ENCODE data around the gene TNFRSF19.

Gene TNFRSF19

GRCh38 chr13:23710366-23710765 is 140.2 kb downstream of the TNFRSF19 start:
- no peak overlapping the region for H3K9ac ChIP-seq (ENCODE audit: low read depth, low read length, poor library complexity)
- H3K36me3 ChIP-seq (replicated peaks in 1 of 2; ENCODE audit: control insufficient read depth in 2 of 2, insufficient read depth in 2 of 2, low read length in 2 of 2), result no peaks in the 10 kb centered on the region
- no peak for DNase-seq (ENCODE audit: low spot score)
- peaks cover 0 to 2% of the 10 kb centered on the region in 2 donors for H3K9me3 ChIP-seq (replicated peaks in 1 of 2; ENCODE audit: control insufficient read depth in 2 of 2, insufficient read depth in 1 of 2, low read depth in 1 of 2, low read length in 2 of 2)
- no peak overlapping the region for H2BK15ac ChIP-seq (ENCODE audit: low read length)
- no peak overlapping the region for H2BK120ac ChIP-seq (ENCODE audit: low read depth, low read length)
- H3K18ac ChIP-seq (ENCODE audit: low read length), result no peak overlapping the region
- H3K27ac ChIP-seq (replicated peaks; ENCODE audit: low read length), result no peak overlapping the region
- no peak overlapping the region for H3K14ac ChIP-seq (ENCODE audit: low read length)
- H3K79me1 ChIP-seq (ENCODE audit: low read depth, low read length), result no peaks in the 10 kb centered on the region
- H3K4me3 ChIP-seq (ENCODE audit: low read length in 2 of 2), result no peak overlapping the region
- H2BK12ac ChIP-seq (ENCODE audit: low read length), result no peak overlapping the region
- H3K23ac ChIP-seq (ENCODE audit: low read depth, low read length, poor library complexity), result no peak overlapping the region
- no peak overlapping the region for H4K8ac ChIP-seq (ENCODE audit: low read depth, low read length)
- WGBS, 2 donors (ENCODE audit: extremely low coverage in 2 of 2, insufficient read length in 2 of 2, insufficient replicate concordance in 1 of 2), result no CpG with 5 or more reads among the region's 1 CpG
- H3K4me2 ChIP-seq (ENCODE audit: insufficient read depth, low read length, poor library complexity, severe bottlenecking), result no peak overlapping the region
- no peak overlapping the region for H2AK5ac ChIP-seq (ENCODE audit: low read depth, low read length)
- no peak overlapping the region for H3K4ac ChIP-seq (ENCODE audit: low read length)
- H3K27me3 ChIP-seq (ENCODE audit: control insufficient read depth in 3 of 3, insufficient read depth in 3 of 3, low read depth in 1 of 3, low read length in 3 of 3), result no peaks in the 10 kb centered on the region
- H2BK5ac ChIP-seq (ENCODE audit: low read length), result no peak overlapping the region
- peaks cover under 1 to 2% of the 10 kb centered on the region in 2 donors for H3K4me1 ChIP-seq (ENCODE audit: control insufficient read depth in 2 of 2, insufficient read depth in 1 of 2, low read depth in 1 of 2, low read length in 2 of 2)
- H2AFZ ChIP-seq (ENCODE audit: low read length), result no peak overlapping the region
- no peak overlapping the region for H4K91ac ChIP-seq (ENCODE audit: low read depth, low read length, poor library complexity)

GRCh38 chr13:23711355-23711754 is 141.1 kb downstream of the TNFRSF19 start:
- Histone ChIP-seq H3K36me3 (replicated peaks in 1 of 2; ENCODE audit: control insufficient read depth in 2 of 2, insufficient read depth in 2 of 2, low read length in 2 of 2) (no peaks in the 10 kb centered on the region), H3K4me2 (ENCODE audit: insufficient read depth, low read length, poor library complexity, severe bottlenecking) (no peak overlapping the region), H4K8ac (ENCODE audit: low read depth, low read length) (no peak overlapping the region), H3K4me3 (ENCODE audit: low read length in 2 of 2) (no peak overlapping the region), H4K91ac (ENCODE audit: low read depth, low read length, poor library complexity) (no peak overlapping the region), H3K27ac (replicated peaks; ENCODE audit: low read length) (no peak overlapping the region), H3K18ac (ENCODE audit: low read length) (no peak overlapping the region), H3K79me1 (ENCODE audit: low read depth, low read length) (no peaks in the 10 kb centered on the region), H2BK12ac (ENCODE audit: low read length) (no peak overlapping the region), H2BK15ac (ENCODE audit: low read length) (no peak overlapping the region), H2BK120ac (ENCODE audit: low read depth, low read length) (no peak overlapping the region), H3K14ac (ENCODE audit: low read length) (no peak overlapping the region), H2AK5ac (ENCODE audit: low read depth, low read length) (no peak overlapping the region), H3K4ac (ENCODE audit: low read length) (no peak overlapping the region), H3K27me3 (ENCODE audit: control insufficient read depth in 3 of 3, insufficient read depth in 3 of 3, low read depth in 1 of 3, low read length in 3 of 3) (no peaks in the 10 kb centered on the region), H3K23ac (ENCODE audit: low read depth, low read length, poor library complexity) (no peak overlapping the region), H2AFZ (ENCODE audit: low read length) (no peak overlapping the region), H2BK5ac (ENCODE audit: low read length) (no peak overlapping the region), H3K9ac (ENCODE audit: low read depth, low read length, poor library complexity) (no peak overlapping the region), H3K9me3 (replicated peaks in 1 of 2; ENCODE audit: control insufficient read depth in 2 of 2, insufficient read depth in 1 of 2, low read depth in 1 of 2, low read length in 2 of 2) (peaks cover 0 to 2% of the 10 kb centered on the region in 2 donors), H3K4me1 (ENCODE audit: control insufficient read depth in 2 of 2, insufficient read depth in 1 of 2, low read depth in 1 of 2, low read length in 2 of 2) (no peaks in the 10 kb centered on the region)
- DNase-seq (ENCODE audit: low spot score), result no peak
- no CpG with 5 or more reads among the region's 3 CpGs for WGBS, 2 donors (ENCODE audit: extremely low coverage in 2 of 2, insufficient read length in 2 of 2, insufficient replicate concordance in 1 of 2)

GRCh38 chr13:23714672-23715071 is 144.5 kb downstream of the TNFRSF19 start:
- Histone ChIP-seq H2AK5ac (ENCODE audit: low read depth, low read length) (no peak overlapping the region), H2AFZ (ENCODE audit: low read length) (no peak overlapping the region), H2BK120ac (ENCODE audit: low read depth, low read length) (no peak overlapping the region), H3K4me3 (ENCODE audit: low read length in 2 of 2) (no peak overlapping the region), H3K14ac (ENCODE audit: low read length) (no peak overlapping the region), H4K8ac (ENCODE audit: low read depth, low read length) (no peak overlapping the region), H3K18ac (ENCODE audit: low read length) (no peak overlapping the region), H2BK15ac (ENCODE audit: low read length) (no peak overlapping the region), H3K23ac (ENCODE audit: low read depth, low read length, poor library complexity) (no peak overlapping the region), H2BK12ac (ENCODE audit: low read length) (no peak overlapping the region), H3K4me1 (ENCODE audit: control insufficient read depth in 2 of 2, insufficient read depth in 1 of 2, low read depth in 1 of 2, low read length in 2 of 2) (peaks cover 0 to 6% of the 10 kb centered on the region in 2 donors), H3K4ac (ENCODE audit: low read length) (no peak overlapping the region), H3K79me1 (ENCODE audit: low read depth, low read length) (no peaks in the 10 kb centered on the region), H4K91ac (ENCODE audit: low read depth, low read length, poor library complexity) (no peak overlapping the region), H3K9me3 (replicated peaks in 1 of 2; ENCODE audit: control insufficient read depth in 2 of 2, insufficient read depth in 1 of 2, low read depth in 1 of 2, low read length in 2 of 2) (peaks cover 0 to 2% of the 10 kb centered on the region in 2 donors), H3K27me3 (ENCODE audit: control insufficient read depth in 3 of 3, insufficient read depth in 3 of 3, low read depth in 1 of 3, low read length in 3 of 3) (no peaks in the 10 kb centered on the region), H3K9ac (ENCODE audit: low read depth, low read length, poor library complexity) (no peak overlapping the region), H2BK5ac (ENCODE audit: low read length) (no peak overlapping the region), H3K27ac (replicated peaks; ENCODE audit: low read length) (no peak overlapping the region), H3K4me2 (ENCODE audit: insufficient read depth, low read length, poor library complexity, severe bottlenecking) (no peak overlapping the region), H3K36me3 (replicated peaks in 1 of 2; ENCODE audit: control insufficient read depth in 2 of 2, insufficient read depth in 2 of 2, low read length in 2 of 2) (no peaks in the 10 kb centered on the region)
- no CpG with 5 or more reads among the region's 5 CpGs for WGBS, 2 donors (ENCODE audit: extremely low coverage in 2 of 2, insufficient read length in 2 of 2, insufficient replicate concordance in 1 of 2)
- no peak for DNase-seq (ENCODE audit: low spot score)

GRCh38 chr13:23715092-23715761 is 145.0 kb downstream of the TNFRSF19 start:
- no peak overlapping the region for H2BK5ac ChIP-seq (ENCODE audit: low read length)
- H4K8ac ChIP-seq (ENCODE audit: low read depth, low read length), result no peak overlapping the region
- no peak overlapping the region for H3K4me2 ChIP-seq (ENCODE audit: insufficient read depth, low read length, poor library complexity, severe bottlenecking)
- no peaks in the 10 kb centered on the region for H3K36me3 ChIP-seq (replicated peaks in 1 of 2; ENCODE audit: control insufficient read depth in 2 of 2, insufficient read depth in 2 of 2, low read length in 2 of 2)
- H2BK15ac ChIP-seq (ENCODE audit: low read length), result no peak overlapping the region
- H4K91ac ChIP-seq (ENCODE audit: low read depth, low read length, poor library complexity), result no peak overlapping the region
- no peak overlapping the region for H3K4ac ChIP-seq (ENCODE audit: low read length)
- H3K9ac ChIP-seq (ENCODE audit: low read depth, low read length, poor library complexity), result no peak overlapping the region
- H3K18ac ChIP-seq (ENCODE audit: low read length), result peak overlapping the region; percentile 7
- H3K9me3 ChIP-seq (replicated peaks in 1 of 2; ENCODE audit: control insufficient read depth in 2 of 2, insufficient read depth in 1 of 2, low read depth in 1 of 2, low read length in 2 of 2), result peaks cover 0 to 6% of the 10 kb centered on the region in 2 donors
- no peak overlapping the region for H3K27ac ChIP-seq (replicated peaks; ENCODE audit: low read length)
- H3K27me3 ChIP-seq (ENCODE audit: control insufficient read depth in 3 of 3, insufficient read depth in 3 of 3, low read depth in 1 of 3, low read length in 3 of 3), result no peaks in the 10 kb centered on the region
- H3K4me3 ChIP-seq (ENCODE audit: low read length in 2 of 2), result no peak overlapping the region
- peaks cover 0 to 6% of the 10 kb centered on the region in 2 donors for H3K4me1 ChIP-seq (ENCODE audit: control insufficient read depth in 2 of 2, insufficient read depth in 1 of 2, low read depth in 1 of 2, low read length in 2 of 2)
- no peaks in the 10 kb centered on the region for H3K79me1 ChIP-seq (ENCODE audit: low read depth, low read length)
- peak overlapping the region; percentile 47 for H2AK5ac ChIP-seq (ENCODE audit: low read depth, low read length)
- H2BK120ac ChIP-seq (ENCODE audit: low read depth, low read length), result no peak overlapping the region
- no CpG with 5 or more reads among the region's 19 CpGs for WGBS, 2 donors (ENCODE audit: extremely low coverage in 2 of 2, insufficient read length in 2 of 2, insufficient replicate concordance in 1 of 2)
- H2AFZ ChIP-seq (ENCODE audit: low read length), result no peak overlapping the region
- peak overlapping the region; percentile 46 for H2BK12ac ChIP-seq (ENCODE audit: low read length)
- peak overlapping the region; percentile 3 for H3K23ac ChIP-seq (ENCODE audit: low read depth, low read length, poor library complexity)
- H3K14ac ChIP-seq (ENCODE audit: low read length), result no peak overlapping the region
- no peak for DNase-seq (ENCODE audit: low spot score)

Data from neuronal stem cell (in vitro differentiated cells).